Measurements from ENCODE around the gene DAND5.

DNA sequence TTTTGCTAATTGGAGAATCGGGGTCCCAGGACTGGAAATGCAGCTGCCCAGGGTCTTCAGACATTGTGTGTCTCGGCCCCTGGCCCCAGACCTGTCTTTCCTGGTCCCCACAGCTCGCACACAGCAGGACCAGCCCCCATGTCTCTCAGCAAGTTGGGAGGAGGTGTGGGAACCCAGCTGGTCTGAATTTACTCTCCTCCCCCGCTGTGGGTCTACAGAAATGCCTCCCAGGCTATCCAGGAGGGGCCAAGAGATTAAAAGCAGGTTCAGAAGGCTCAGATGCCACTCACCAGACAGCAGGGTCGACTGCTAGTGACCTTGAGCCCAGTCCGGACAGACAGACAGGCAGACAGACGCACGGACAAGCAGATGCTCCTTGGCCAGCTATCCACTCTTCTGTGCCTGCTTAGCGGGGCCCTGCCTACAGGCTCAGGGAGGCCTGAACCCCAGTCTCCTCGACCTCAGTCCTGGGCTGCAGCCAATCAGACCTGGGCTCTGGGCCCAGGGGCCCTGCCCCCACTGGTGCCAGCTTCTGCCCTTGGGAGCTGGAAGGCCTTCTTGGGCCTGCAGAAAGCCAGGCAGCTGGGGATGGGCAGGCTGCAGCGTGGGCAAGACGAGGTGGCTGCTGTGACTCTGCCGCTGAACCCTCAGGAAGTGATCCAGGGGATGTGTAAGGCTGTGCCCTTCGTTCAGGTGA lies at the start of gene DAND5:
- TF ChIP-seq, protein P1, sequence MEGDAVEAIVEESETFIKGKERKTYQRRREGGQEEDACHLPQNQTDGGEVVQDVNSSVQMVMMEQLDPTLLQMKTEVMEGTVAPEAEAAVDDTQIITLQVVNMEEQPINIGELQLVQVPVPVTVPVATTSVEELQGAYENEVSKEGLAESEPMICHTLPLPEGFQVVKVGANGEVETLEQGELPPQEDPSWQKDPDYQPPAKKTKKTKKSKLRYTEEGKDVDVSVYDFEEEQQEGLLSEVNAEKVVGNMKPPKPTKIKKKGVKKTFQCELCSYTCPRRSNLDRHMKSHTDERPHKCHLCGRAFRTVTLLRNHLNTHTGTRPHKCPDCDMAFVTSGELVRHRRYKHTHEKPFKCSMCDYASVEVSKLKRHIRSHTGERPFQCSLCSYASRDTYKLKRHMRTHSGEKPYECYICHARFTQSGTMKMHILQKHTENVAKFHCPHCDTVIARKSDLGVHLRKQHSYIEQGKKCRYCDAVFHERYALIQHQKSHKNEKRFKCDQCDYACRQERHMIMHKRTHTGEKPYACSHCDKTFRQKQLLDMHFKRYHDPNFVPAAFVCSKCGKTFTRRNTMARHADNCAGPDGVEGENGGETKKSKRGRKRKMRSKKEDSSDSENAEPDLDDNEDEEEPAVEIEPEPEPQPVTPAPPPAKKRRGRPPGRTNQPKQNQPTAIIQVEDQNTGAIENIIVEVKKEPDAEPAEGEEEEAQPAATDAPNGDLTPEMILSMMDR (IDR thresholded peaks at IDR 0.05; ENCODE audit: low read depth, low read length) = no peak
- TF ChIP-seq, protein P2, sequence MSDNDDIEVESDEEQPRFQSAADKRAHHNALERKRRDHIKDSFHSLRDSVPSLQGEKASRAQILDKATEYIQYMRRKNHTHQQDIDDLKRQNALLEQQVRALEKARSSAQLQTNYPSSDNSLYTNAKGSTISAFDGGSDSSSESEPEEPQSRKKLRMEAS (IDR thresholded peaks at IDR 0.05; ENCODE audit: low read depth, low read length) = no peak
